ENCODE results near the gene CDKN2C. TPM values are rescaled to one million over a fixed set of nuclear protein-coding genes. Genes with fewer than 3 reads are reported as not detected.

The CDKN2C gene
- total RNA-seq (2022; extraction: Qiagen RNA extraction), result 11.3 to 13.4 TPM (median 11.8 TPM) in 5 replicates

GRCh38 chr1:50969611-50970508 lies at the start of gene CDKN2C:
TSS of gene CDKN2C (plus strand) at chr1:50970245. CDS start at chr1:50970369, 124 bp downstream.

GRCh38 chr1:50959913-50960844 lies 9.9 kb upstream of the CDKN2C start, which contains the start of gene FAF1:
TSS of gene FAF1 (minus strand) at chr1:50960267. CDS start at chr1:50959811, 456 bp downstream.

Other genes starting within 250 kb of the CDKN2C start
- 36.2 to 41.4 TPM (median 38.8 TPM) in 5 replicates for gene FAF1, start 10.0 kb upstream of the CDKN2C start, total RNA-seq (2022; extraction: Qiagen RNA extraction)
- gene C1orf185, start 132.0 kb downstream of the CDKN2C start, total RNA-seq (2022; extraction: Qiagen RNA extraction), result not detected in 5 replicates